Measurements from ENCODE around the gene KLHL40.

Gene KLHL40

GRCh38 chr3:42653560-42654330, 31.6 kb upstream of the KLHL40 start, which contains the start of gene ZBTB47:
Gene ZBTB47 (plus strand): TSS chr3:42653697. CDS start chr3:42658356, 4,659 bp downstream.
- TF ChIP-seq CTCF (conservative IDR thresholded peaks at IDR 0.05): no peak
- TF ChIP-seq ZFX (IDR thresholded peaks at IDR 0.05): no peak
- H3K27ac ChIP-seq: peak within 1 kb of the TSS; percentile 64

- peak overlapping the region; percentile 64 for H3K27ac ChIP-seq
- TF ChIP-seq ZFX (IDR thresholded peaks at IDR 0.05) (peak; percentile 60; the same call in 1 of the 2 replicates), CTCF (conservative IDR thresholded peaks at IDR 0.05) (no peak; the same call in 1 of the 2 replicates)
These were observed 30.8 kb upstream of the KLHL40 start for GRCh38 chr3:42654331-42655201.

GRCh38 chr3:42655331-42655888, 29.9 kb upstream of the KLHL40 start:
- no peak overlapping the region for H3K27ac ChIP-seq
- no peak for TF ChIP-seq ZFX (IDR thresholded peaks at IDR 0.05)
- no peak for TF ChIP-seq CTCF (conservative IDR thresholded peaks at IDR 0.05)

- TF ChIP-seq CTCF (conservative IDR thresholded peaks at IDR 0.05) (no peak), ZFX (IDR thresholded peaks at IDR 0.05) (no peak)
- H3K27ac ChIP-seq: no peak overlapping the region
These were observed 29.2 kb upstream of the KLHL40 start for GRCh38 chr3:42655980-42656679.

GRCh38 chr3:42656680-42657610, 28.4 kb upstream of the KLHL40 start:
- TF ChIP-seq CTCF (conservative IDR thresholded peaks at IDR 0.05) (no peak), ZFX (IDR thresholded peaks at IDR 0.05) (no peak)
- no peak overlapping the region for H3K27ac ChIP-seq

- H3K27ac ChIP-seq: no peak overlapping the region
- no peak for TF ChIP-seq ZFX (IDR thresholded peaks at IDR 0.05)
- no peak for TF ChIP-seq CTCF (conservative IDR thresholded peaks at IDR 0.05)
These were observed 27.7 kb upstream of the KLHL40 start for GRCh38 chr3:42657675-42658074.

All from C4-2B (cell line).